DMS153 treated with DMSO at 0.1 percent for 48 hours (cell line): ENCODE results near the gene VAV2.

Source experiments
- DNase-seq: peaks from one replicate; lab custom pipeline; 2025; ENCODE audit not compliant: unreplicated experiment; lab: John Stamatoyannopoulos, UW

The VAV2 gene

DNA sequence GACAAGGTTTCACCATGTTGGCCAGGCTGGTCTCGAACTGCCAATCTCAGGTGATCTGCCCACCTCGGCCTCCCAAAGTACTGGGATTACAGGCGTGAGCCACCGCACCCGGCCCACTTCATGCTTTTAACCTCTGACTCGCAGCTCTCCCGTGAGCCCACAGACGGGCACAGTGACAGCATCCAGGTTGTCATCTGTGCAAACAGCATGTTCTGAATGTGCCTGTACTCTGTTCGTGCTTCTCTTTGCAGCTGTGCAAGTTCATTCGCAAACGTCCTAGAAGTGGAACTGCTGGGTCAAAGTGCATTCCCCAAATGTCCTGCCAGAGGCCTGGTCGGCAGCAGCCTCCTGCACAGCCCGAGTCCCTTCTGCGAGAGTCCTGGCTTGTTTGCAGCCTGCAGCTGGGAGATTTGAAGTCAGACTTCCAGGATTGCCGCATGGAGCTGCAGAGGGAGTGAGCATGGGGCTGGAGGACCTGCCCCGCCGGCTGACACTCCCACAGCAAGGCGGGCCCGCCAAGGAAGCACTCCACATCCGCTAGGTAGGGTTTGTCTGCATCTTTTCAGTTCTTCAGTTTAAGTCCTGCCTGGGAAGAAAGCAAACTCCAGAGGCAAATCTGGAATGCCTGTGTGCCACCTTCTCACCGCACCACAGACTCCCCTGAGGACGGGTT is 36.6 kb upstream of the VAV2 start:
- DNase-seq = no peak

DNA sequence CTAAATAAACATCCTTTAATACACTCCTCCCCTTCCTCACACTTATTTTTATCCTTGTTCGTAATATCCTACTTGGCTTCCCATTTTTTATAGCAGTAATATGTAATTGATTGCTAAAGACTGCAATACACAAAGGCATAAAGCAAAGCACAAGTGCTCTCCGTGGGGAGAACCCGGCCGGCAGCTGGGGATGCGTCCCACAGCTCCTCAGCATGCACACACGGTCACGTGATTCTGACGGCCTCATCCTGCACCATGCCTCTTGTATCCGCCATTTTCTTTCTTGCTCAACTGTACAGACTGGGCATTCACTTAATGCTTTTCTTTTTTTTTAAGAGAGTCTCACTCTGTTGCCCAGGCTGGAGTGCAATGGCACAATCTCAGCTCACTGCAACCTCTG is 36.0 kb upstream of the VAV2 start:
- DNase-seq = no peak

DNA sequence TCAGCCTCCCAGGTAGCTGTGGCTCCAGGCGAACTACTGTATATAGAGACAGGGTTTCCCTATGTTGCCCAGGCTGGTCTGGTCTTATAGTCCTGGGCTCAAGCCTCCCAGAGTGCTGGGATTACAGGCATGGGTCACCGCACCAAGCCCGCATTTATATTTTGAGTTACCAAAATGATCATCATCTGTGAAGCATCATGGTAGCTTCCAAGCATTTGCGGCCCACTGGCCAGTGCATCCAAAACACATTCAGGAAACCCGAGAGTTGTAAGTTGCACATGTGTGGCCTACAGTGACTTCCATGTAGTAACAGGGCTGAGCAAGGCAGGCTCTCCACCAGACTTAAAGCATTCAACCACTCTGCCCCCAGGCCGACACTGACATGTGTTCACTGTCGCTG is 35.4 kb upstream of the VAV2 start:
- no peak for DNase-seq

DNA sequence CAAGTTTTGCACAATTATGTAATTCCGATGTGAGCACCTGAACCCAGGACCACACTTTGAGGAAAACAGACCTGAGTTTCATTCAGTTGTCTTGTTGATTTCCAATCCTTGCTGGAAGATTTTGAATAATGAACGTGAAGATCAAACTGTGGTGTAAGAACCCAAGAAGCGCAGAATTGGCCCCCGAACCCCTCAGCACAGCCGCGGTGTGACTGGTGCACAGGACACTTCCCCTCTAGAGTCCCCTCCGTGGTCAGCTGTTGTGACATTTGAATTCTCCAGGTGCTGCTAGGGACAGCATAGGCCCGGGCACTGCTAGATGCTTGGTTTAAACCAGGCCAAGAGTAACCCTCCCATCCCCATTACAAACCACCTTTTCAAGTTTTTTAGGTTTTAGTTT is 34.9 kb upstream of the VAV2 start:
- no peak for DNase-seq

DNA sequence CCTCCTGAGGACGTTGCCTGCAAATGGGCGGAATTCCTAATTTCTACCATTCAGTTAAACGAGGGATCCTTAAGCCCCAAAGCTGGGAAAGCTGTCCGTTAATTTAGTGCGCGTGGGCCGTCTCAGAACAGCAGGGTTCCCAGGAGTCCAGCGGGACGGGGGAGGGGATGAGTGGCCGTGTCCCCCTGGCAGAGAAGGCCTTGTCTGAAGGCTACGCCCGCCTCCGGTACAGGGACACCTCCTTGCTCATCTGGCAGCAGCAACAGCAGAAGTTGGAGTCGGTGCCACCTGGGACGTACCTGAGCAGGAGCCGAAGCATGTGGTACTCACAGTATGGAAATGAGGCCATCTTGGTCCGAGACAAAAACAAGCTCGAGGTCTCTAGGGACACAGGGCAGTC is 34.5 kb upstream of the VAV2 start:
- DNase-seq = no peak

DNA sequence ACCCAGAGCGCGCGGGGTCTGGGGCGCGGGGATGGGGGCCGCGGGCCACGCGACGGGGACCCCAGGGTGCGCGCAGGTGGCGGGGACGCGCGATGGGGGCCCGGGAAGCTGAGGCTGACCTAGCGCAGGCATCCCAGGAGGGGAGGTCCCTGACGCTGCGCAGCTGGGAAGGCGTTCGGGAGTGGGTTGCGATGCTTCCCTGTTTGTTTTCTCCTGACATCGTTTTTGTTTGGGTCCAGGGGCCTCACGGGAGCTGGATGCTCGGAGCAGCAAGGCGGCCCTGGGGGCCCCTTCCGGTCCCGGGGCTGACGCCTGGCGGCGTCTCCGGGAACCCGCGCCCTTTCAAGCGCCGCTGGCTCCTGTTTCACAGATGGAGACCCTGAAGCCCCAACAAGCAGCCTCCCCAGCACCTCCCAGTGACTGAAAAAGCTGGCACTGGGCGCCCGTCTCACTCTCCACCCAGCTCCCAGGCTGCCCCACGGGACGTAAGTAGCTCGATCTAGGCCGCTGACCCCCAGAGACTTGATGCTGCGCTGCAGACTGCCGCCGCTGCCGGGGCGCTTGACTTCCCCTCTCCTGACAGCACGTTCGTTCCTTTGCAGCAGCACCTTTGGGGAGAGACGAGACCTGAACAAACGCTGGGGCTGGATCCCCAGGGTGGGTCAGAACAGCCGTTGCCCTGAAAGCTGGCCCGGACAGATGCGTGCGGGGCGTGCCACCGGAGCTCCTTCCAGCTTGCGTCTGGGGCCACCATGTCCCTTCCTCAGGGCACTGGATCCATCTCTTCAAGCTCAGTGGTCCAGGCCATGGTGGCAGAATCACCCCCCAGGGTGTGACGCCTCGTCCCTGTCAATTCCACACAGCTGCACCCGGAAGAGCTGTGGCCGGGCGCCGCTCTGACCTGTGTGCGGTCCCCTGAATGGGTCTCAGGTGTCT is 33.8 kb upstream of the VAV2 start:
- no peak for DNase-seq

DNA sequence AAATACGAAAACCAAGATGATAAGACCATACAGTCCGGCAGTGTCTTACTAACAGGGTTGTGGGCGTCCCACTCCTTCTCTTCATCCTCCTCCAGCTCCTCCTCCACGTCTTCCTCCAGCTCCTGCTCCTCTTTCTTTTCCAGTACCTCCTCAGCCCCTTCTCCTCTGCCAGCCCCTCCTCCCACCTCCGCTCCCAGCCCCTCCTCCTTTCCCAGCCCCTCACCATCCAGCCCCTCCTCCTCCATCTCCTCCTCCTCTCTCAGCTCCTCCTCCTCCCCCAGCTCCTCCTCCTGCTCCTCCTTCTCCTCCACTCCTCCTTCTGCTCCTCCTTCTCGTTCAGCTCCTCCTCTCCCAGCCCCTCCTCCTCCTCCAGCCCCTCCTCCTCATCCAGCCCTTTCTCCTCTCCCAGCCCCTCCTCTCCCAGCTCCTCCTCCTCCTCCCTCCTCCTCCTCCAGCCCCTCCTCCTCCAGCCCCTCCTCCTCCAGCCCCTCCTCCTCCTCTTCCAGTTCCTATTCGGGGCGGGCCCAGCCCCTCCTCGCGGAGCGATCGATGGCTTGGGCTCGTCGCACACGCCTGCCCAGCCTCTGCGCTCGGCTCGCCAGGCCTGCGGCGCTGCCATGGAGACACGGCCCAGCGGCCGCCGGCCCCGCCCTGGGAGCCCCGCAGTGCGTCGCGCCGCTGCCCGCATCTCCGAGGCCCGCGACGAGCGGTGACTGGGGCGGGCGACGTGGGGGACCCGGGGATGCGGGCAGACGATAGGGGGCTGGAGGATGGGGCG is 32.9 kb upstream of the VAV2 start, which contains the start of gene BRD3OS:
TSS of gene BRD3OS (plus strand) at position 654 of the 778 bp plus-strand sequence. CDS start 1,267 bp downstream, outside the sequence.
- peak; percentile 92 for DNase-seq

DNA sequence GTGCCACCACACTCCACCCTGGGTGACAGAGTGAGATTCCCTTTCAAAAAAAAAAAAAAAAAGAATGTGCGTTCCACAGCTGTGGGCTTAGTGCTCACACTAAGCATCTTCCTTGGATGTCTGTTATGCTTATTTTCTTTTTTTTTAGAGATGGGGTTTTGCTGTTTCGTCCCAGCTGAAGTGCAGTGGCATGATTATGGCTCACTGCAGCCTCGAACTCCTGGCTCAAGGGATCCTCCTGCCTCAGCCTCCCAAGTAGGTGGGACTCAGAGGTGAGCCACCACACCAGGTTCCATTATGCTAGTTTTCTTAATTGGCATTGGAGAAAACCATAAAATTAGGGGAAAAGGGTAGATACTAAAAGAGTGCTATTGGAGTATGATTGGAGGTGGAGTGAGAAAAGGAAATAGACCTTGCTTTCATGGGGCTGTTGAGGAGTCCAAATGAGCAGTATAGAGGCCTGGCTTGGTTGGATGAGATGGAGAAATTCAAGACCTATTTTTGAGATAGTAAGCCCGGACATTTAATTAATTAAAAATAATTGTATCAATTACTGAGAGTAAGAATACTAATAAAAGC is 32.2 kb upstream of the VAV2 start:
- DNase-seq = no peak

DNA sequence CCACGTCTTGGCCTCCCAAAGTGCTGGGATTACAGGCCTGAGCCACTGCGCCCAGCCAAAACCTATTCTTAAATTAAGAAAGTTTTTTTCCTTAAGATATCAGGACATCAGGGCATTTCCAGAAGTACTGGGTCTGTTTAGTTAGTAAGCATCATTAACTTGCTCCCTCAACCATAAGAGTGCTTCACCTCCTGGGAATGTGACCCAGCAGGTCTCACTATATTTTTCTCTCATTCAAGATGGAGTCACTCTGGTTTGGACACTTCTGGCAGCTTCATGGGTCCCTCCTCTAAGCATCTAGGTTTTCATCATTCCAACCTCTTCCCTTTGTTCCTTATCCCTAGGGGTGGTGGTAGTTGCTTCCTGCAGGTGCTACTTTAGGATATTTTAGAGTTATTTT is 22.8 kb upstream of the VAV2 start:
- no peak for DNase-seq

DNA sequence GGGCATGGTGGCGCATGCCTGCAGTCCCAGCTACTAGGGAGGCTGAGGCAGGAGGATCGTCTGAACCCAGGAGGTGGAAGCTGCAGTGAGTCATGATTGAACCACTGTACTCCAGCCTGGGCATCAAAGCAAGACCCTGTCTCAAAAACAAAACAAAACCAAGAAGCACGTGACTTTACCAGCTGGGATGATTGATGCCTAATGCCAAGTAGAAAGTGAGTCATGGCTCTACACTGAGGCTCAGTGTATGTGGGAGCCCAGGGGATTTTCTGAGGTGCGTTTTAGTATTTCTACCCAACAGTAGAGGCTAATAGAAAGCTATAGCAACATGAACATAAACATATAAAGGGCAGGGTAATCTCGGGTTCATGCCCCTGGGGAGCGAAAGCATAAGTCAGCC is 19.3 kb upstream of the VAV2 start:
- no peak for DNase-seq

DNA sequence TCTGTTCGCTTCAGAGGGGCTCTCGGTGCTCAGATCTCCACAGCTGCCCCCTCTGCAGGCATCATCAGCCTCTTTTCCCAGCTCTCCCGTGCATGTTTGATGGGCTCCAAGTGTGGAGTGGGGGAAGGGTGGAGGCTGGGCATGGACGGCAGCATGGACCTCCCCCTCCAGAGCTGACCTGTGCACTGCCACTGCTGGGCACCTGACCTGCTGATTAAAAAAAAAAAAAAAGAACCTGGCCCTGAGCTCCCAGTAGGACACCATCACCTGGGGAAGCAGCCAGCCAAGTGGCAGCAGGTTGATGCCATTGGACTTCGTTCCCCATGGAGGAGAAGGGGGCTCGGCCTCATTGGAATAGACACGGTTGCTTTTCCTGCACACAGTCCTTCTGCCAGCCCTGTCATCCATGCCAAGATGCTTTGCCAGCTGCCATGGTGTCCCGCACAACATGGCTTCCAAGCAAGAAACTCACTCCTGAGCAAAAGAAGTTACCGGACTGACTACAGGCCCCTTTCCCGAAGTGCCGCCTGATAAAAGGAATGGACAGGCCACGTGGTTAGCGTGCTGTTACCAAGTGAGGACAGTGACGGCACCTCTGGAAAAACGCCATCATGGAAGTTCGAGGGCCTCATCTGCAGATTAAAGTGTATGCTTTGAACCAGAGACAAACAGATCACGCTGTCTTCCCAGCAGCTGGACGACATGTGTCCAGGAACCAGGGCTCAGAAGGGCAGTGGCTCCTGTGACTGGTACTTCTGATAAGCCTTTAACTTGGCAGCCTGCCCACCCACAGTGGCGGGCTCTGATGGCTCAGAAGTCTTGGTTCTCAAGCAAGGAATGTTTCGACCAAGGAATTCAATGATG is 18.4 kb upstream of the VAV2 start:
- DNase-seq = no peak

DNA sequence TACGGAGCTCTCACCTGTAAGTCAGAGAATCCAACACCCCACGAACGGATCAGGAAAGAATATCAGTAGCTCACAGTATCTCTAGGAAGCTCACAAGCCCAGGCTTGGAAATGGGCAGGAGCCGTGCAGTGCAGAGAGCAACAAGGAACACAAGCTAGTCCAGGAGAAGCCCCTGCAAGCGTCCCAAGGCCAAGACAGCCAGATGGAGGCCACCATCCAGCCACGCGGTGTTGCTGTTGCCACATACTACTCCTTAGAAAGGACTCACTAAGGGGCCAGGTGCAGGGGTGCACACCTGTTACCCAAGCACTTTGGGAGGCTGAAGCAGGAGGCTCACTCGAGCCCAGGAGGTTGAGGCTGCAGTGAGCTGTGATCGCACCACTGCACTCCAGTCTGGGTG is 15.4 kb upstream of the VAV2 start:
- DNase-seq = no peak

DNA sequence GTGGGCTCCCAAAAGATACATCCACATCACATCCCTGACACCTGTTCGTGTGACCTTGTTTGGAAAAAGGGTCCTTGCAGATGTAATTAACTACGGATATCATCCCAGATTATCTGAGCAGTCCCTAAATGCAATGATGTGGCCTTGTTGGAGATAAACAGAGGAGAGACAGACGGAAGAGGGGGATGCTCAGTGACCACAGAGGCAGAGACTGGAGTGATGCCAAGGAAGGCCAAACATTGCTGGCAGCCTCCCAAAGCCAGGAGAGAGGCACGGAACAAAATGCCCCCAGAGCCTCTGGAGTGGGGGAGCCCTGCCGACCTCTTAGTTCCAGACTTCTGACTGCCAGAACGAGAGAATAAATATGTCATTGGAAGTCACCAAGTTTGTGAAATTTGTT is 15.0 kb upstream of the VAV2 start:
- no peak for DNase-seq

DNA sequence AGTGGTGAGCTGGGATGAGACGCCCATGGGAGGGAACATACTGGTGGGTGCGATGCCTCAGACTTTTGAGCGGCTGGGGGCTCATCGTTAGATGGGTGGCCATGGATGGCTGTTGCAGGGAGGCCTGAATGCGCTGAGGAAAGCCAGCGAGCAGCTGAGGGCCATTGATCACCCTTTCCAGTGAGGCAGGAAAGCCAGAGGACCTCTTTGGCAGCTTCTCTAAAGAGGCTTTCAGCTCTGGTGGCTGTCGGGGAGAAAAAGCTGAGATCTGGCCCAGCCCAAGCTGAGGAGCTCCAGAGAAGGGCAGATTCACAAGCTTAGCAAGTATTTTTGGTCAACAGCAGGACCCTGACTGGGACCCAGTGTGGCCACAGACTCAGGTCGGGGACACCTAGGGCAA is 13.3 kb upstream of the VAV2 start:
- DNase-seq = no peak

DNA sequence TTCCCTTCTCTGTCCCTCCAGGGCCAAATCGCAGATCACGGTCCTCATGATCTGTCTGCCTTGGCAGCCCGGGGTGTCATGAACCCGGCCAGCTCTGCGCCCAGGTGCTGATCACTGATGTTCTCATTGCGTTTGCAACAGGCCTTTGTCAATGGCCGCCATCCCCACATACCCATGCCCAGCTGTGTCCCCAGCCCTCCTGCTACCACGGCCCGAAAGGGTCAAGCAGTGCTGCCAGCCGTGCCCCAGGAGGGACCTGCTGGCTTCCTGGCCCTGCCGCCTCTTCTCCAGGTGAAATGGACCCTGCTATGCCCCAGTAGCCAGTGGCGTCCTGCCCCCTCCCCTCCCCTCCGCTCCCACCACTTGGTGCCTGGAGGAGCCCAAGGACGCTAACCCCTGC is 12.8 kb upstream of the VAV2 start:
- DNase-seq = no peak

DNA sequence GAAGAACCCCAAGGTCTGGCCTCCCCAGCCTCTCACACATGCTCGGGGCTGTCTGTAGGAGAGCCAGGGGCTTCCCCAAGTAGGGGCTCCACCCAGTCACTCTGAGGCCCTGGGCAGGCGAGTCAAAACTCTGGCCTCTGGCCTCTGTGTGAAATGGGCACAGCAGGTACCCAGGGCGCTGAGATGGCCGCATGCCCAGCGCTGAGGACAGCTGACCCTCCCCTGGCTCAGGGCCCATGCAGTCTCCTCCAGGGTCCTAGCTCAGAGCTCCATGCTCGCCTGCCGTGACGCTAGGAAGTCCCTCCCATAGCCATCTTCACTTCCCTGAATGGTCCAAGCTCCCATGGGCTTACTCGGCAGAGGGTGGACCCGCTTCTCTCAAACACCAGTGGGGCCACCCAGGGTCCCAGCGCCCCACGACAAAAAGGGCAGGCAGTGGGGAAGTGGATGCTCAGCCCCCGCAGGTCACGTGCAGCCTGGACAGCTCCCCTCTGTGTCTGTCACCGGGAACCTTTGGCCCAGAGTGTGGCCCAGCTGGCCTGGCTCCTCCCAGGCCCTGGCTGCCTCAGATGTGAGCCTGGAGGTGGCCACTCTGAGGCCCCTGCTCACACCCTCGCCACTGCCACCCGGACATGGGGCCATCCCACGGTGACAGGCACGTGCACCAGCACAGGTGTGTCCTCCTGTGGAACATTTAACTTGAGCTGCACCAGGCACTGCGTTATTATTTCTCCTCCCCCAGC is 12.2 kb upstream of the VAV2 start:
- no peak for DNase-seq

DNA sequence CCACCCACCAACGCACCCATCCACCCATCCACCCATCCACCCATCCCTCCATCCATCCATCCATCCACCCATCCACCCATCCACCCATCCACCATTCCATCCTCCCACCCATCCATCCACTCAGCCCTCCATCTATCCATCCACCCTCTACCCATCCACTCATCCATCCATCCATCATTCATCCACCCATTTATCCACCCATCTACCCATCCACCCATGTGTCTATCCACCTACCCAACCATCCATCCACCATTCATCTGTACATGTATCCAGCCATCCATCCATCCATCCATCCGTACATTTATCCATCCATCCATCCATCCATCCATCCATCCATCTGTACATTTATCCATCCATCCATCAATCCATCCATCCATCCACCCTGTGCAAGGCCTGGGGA is 11.1 kb upstream of the VAV2 start:
- no peak for DNase-seq

DNA sequence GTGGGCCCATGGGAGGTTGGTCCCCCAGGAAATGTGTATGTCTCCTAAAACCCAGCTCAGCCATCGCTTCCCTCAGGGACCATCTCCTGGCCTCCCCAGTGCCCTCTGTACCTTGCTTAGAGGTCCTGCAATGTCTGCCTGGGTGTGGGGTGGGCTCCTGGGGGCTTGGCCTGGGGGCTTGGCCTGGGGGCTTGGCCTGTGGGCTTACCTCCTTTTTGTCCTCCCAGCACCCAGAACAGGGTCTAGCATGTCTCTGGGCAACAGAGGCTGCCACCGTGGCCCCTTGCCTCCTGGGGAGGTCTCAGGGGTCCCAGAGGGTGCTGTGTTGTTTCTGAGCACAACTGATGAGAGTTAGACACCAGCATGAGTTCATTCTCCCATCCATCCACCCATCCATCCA is 10.7 kb upstream of the VAV2 start:
- no peak for DNase-seq

DNA sequence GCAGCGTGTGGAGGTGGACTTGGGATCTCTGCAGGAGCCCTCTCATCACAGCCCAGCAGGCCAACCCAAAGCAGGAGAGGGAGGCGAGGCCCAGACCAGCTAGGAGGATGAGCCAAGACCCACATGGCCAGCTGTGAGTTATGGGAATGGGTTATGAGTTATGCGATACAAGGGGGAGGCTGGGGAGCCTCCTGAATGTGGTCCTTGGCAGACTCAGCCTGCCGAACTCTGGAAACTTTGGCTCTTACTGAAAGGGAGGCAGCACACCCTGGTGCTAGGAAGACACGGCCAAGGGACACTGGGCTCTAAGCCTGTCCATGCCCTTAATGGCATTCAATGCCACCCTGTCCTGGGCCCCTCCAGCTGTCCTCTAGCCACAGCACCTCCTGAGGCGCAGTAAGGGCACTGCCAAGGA is 7.7 kb upstream of the VAV2 start:
- DNase-seq = no peak
